GM20000 (cell line): Measurements from ENCODE around the gene BANK1.

Experiments used
- DNase-seq: peaks from one replicate; pipeline ENCODE4 v3.0.0; 2012; ENCODE audit warnings: low spot score
- TF ChIP-seq, protein P1 (sequence below): IDR thresholded peaks from 2 replicates; pipeline ENCODE4 v1.5.1; 2012; ENCODE audit warnings: mild to moderate bottlenecking, control low read depth; ENCODE audit errors: extremely low read depth, missing control alignments

The BANK1 gene

GRCh38 chr4:101968364-101968763 lies 177.8 kb downstream of the BANK1 start:
- TF ChIP-seq, protein P1, sequence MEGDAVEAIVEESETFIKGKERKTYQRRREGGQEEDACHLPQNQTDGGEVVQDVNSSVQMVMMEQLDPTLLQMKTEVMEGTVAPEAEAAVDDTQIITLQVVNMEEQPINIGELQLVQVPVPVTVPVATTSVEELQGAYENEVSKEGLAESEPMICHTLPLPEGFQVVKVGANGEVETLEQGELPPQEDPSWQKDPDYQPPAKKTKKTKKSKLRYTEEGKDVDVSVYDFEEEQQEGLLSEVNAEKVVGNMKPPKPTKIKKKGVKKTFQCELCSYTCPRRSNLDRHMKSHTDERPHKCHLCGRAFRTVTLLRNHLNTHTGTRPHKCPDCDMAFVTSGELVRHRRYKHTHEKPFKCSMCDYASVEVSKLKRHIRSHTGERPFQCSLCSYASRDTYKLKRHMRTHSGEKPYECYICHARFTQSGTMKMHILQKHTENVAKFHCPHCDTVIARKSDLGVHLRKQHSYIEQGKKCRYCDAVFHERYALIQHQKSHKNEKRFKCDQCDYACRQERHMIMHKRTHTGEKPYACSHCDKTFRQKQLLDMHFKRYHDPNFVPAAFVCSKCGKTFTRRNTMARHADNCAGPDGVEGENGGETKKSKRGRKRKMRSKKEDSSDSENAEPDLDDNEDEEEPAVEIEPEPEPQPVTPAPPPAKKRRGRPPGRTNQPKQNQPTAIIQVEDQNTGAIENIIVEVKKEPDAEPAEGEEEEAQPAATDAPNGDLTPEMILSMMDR = no peak
- DNase-seq = no peak

GRCh38 chr4:101969965-101970364 lies 179.4 kb downstream of the BANK1 start:
- DNase-seq = no peak
- TF ChIP-seq, protein P1 = no peak

DNA sequence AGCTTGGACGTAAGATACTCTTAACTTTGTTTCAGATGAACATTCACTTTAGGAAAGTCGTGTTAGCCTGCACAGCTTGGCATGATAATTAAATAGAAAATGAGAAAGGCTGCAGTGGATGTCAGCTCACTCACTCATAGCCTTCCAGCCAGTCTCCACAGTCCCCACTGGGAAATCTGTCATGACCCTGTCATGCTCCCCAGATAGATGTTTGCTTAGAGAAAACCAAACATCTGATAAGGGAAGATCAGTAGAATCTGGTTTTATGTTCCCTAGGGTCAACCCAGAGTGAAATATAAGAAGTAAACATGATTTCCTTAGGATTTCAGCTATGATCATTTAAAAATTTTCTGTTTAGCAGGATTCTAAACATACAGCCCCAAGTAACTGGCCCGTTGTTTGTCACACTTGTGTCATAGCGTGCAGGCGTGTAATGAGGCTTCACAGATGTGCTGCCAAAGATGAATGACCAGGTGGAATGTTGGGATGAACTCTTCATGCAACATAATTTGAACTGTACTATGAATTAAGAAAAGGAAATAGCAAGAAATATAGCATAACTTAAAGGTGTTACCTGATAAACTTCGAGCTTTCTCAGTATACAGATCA lies 180.1 kb downstream of the BANK1 start:
- no peak for DNase-seq
- TF ChIP-seq, protein P1 = no peak

DNA sequence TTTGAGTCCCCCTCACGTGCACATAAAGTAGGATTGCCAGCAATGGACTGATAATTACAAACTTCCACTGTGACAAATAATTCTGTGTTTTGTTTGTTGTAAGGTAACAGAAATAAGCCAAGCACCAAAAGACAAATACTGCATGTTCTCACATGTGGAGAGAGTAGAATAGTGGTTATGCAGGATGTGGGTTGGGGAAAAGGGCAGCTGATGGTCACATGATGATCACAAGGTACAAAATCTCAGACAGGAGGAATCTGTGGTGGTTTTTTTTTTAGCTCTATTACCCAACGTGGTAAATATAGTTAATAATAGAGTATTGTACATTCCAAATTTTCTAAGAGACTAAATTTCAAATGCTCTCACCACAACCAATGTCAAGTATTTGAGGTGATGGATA lies 182.3 kb downstream of the BANK1 start:
- TF ChIP-seq, protein P1 = no peak
- no peak for DNase-seq

DNA sequence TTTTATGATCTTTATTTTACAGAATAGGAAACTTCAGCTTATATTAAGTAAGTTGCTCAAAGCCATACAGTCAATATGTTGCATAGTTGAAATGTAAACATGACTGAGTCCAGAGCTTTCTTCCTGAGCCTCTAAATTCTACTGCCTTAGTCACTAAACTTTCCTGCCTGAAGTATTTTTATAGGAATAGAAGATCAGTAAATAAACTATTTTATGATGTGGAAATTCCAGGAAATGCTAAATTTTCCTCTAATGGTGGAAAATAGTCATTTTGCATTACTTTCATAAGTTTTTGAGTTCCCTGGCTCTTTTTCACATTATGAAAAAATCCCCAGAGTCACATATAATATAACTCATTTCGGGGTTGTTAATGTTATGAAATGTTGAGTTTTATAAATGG lies 182.8 kb downstream of the BANK1 start:
- TF ChIP-seq, protein P1 = no peak

DNA sequence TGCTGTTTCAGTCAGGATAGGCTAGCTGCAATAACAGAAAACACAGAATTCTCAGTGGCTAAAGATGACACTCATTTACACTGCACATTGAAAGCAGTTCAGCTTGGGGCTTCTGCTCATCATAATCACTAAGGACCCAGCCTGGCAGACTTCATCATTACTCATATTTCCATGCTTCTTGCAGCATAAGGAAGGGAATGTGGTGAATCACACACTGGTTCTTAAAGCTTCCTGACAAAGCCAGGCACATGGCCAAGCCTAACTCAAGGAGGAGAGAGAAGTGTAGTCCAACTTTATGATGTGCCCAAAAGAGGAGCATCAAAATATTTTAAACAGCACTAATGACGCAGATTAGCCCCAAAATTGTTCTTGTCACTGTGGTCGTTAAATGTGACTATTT lies 186.5 kb downstream of the BANK1 start:
- DNase-seq = no peak
- TF ChIP-seq, protein P1 = no peak

More for the DNA sequence above, 182.8 kb downstream of the BANK1 start:
- no peak for DNase-seq

GRCh38 chr4:101981756-101982155 lies 191.2 kb downstream of the BANK1 start:
- no peak for DNase-seq
- TF ChIP-seq, protein P1 = no peak
